Measurements from ENCODE around the gene UBLCP1.

The UBLCP1 gene

GRCh38 chr5:159311063-159311462 lies 48.0 kb downstream of the UBLCP1 start:
- DNase-seq: no peak

GRCh38 chr5:159313197-159313596 lies 50.1 kb downstream of the UBLCP1 start:
- DNase-seq: no peak

DNA sequence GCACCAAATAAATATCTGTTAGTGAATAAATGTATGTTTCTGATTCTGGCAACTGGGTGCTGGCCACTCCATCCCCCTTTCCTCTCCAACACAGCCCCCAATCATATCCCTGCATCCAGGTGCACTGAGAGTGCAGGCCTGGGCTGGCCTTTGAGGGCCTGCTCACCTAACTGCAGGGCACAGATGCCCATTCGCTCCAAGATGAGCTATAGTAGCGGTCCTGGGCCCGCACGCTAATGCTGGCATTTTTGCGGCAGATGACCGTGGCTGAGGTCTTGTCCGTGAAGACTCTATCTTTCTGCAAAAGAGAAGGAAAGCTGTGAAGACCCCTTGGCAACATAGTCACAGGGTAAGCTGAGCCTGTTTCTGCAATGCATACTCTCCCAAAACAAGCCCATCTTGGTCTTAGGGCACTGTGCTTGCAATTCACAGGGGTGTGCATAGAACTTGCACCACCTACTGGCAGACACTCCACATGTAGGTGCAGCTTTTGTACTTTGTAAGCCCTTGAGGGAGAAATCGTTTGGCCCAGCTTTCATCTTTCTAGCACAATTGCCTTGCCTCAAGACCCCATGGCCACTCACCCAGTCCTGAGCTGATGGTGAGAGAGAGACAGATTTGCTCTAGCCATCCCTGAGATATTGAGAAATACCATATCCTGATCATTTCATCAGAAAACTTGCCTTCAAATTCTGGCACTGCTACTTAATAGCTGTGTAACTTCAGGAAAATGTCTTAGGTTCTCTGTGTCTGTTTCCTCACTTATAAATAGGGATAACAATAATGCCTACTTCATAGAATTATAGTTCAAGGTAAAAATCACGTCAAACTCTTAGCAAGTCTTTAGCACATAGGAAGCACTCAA lies 53.7 kb downstream of the UBLCP1 start:
- DNase-seq: peak in 4 of 51 donors; percentile 4 to 31 (median 18)

DNA sequence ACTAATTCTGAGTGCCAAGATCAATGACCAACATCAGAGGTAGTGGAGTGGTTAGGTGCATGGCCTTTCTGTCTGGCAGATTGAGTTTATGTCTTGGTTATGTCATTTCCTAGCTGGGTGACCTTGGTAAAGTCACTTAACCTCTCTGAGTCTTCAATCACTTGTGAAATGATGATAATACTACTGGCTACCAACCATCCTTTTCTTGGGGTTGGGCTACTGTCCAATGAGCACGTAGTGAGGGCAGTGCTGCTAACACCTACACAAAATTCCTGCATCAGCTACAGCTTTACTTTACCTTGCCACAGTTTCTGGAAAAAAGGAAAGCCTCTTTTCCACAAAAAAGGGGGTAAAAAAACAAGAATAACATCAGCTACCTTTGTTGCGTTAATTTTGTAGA lies 54.8 kb downstream of the UBLCP1 start:
- DNase-seq: no peak

DNA sequence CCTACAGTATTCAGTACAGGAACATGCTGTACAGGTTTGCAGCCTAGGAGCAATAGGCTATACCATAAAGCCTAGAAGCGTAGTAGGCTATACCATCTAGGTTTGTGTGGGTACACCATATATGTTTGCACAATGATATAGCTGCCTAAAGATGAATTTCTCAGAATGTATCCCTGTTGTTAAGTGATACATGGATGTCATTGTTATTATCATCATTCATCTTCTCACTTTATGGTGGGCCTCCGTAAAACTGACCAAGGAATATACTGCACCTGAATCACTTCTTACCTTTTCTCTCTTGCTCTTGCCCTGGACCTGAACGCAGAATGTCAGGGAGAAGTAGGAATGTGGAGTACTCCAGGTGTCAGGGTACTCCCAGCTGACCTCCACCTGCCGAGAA lies 55.4 kb downstream of the UBLCP1 start:
- no peak for DNase-seq

- peak in 1 of 51 donors; percentile 9 for DNase-seq
These were observed 56.3 kb downstream of the UBLCP1 start for GRCh38 chr5:159319363-159319762.

GRCh38 chr5:159319832-159320231 lies 56.7 kb downstream of the UBLCP1 start:
- DNase-seq: no peak

DNA sequence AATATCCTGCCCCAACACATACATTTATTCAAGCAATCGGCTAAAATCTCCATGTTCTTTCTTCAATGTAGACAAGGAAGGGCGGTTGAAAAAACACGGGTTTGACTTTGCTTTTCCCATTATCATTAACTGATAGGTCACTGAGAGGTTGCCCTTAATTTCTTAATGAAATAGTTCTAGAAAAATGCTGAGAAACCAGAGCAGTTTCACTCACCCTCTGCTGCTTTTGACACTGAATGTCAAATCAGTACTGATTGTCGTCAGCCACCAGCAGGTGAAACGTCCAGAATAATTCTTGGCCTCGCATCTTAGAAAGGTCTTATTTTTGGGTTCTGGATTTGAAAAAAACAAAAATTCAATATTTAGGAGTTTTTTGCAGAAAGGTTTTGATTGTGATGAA lies 59.1 kb downstream of the UBLCP1 start:
- no peak for DNase-seq

- peak in 1 of 51 donors; percentile 5 for DNase-seq
These were observed 61.1 kb downstream of the UBLCP1 start for GRCh38 chr5:159324102-159324755.

- no peak for DNase-seq
These were observed 61.9 kb downstream of the UBLCP1 start for GRCh38 chr5:159324986-159325385.

- DNase-seq: no peak
These were observed 67.2 kb downstream of the UBLCP1 start, which contains the start of gene IL12B for GRCh38 chr5:159330131-159330800. Gene IL12B, minus strand, starts transcription at chr5:159330487. Its CDS starts 3,705 bp downstream, at chr5:159326782.

GRCh38 chr5:159331093-159331973 lies 68.2 kb downstream of the UBLCP1 start:
- DNase-seq: peak in 24 of 51 donors; percentile 4 to 61 (median 28)

DNA sequence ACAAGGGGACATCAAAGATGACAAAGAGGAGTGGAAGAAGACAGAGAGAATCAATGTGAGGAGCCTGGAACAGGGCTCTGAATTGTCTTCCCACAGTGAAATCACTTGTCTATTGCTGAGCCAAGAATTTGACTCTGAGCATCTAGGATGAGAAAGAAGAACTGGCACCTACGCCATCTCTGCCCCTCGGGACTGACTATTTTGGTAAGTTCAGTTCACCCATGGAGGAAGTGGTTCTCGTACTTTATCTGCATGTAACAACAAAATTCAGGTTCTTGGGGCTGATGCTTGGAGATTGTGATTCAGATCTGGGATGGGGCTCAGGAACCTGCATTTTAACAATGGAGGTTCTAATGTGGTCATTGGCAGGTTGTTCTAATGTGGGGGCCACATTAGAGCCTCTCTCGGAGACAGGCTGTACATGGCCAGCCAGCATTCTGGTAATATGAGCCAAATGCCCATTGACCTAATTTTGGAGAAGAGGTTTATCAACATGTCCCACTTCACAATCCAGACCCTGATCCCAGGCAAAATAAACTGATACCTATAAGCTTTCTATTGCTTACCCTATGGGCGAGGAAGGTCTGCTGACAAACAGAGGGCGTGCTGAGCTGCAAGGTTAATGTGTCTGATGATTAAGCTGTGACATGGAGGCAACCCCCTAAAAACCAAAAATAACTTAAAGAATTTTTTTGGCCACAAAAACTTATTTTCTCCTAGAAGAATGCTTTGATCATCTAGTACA lies 69.9 kb downstream of the UBLCP1 start:
- peak in 2 of 51 donors; percentile 3 to 8 for DNase-seq

GRCh38 chr5:159333545-159333925 lies 70.4 kb downstream of the UBLCP1 start:
- DNase-seq: no peak
